ENCODE data around the gene MTMR4. TPM values are rescaled to one million over a fixed set of nuclear protein-coding genes. Genes with fewer than 3 reads are reported as not detected.

MTMR4 gene
- total RNA-seq, 2 experiments from 2014 or later = 47.7 to 48.6 TPM

GRCh38 chr17:58447039-58447975, 67.1 kb downstream of the MTMR4 start:
- no peak overlapping the region for H3K27ac Mint-ChIP-seq
- POLR2A ChIA-PET = interaction anchor here (0.6 to 1.1 kb wide), 4 partner anchors 30 to 842 kb away, joined by 3 to 6 read pairs (median 4); partner anchors contain the start of genes RNF43 and SUPT4H1
- no peaks in the 10 kb centered on the region for H3K27me3 Mint-ChIP-seq (ENCODE audit: low read depth)

GRCh38 chr17:58446086-58446485, 68.4 kb downstream of the MTMR4 start:
- POLR2A ChIA-PET = interaction anchor here (0.9 to 1.1 kb wide), 2 partner anchors 93 to 114 kb away, joined by 4 to 6 read pairs; partner anchors contain the start of gene SUPT4H1
- H3K9me3 Mint-ChIP-seq (ENCODE audit: insufficient read depth) = no peaks in the 10 kb centered on the region
- DNase-seq (no peak), ATAC-seq (no peak)
- no peak overlapping the region for H3K4me3 Mint-ChIP-seq
- H3K27me3 Mint-ChIP-seq (ENCODE audit: low read depth) = no peaks in the 10 kb centered on the region
- no peak overlapping the region for H3K27ac Mint-ChIP-seq
- no peaks in the 10 kb centered on the region for H3K36me3 Mint-ChIP-seq (ENCODE audit: low read depth)
- H3K4me1 Mint-ChIP-seq (ENCODE audit: low read depth) = peaks cover 4% of the 10 kb centered on the region
- CTCF ChIA-PET = interaction anchor here (0.6 to 6.4 kb wide), 5 partner anchors 29 to 160 kb away, joined by 3 to 70 read pairs (median 7); partner anchors contain the start of genes HSF5 and RNF43

More at GRCh38 chr17:58447039-58447975, 67.1 kb downstream of the MTMR4 start:
- Mint-ChIP-seq H3K4me1 (ENCODE audit: low read depth) (peaks cover 4% of the 10 kb centered on the region), H3K9me3 (ENCODE audit: insufficient read depth) (no peaks in the 10 kb centered on the region), H3K36me3 (ENCODE audit: low read depth) (no peaks in the 10 kb centered on the region), H3K4me3 (no peak overlapping the region)
- ATAC-seq = peak; percentile 95
- peak; percentile 84 for DNase-seq
- CTCF ChIA-PET = interaction anchor here (1.0 to 6.4 kb wide), 14 partner anchors 8 to 253 kb away, joined by 3 to 70 read pairs (median 4); partner anchors contain the start of genes HSF5, RNF43 and SUPT4H1

Other genes with a start within 250 kb of the MTMR4 start
- gene MPO, start 233.7 kb downstream of the MTMR4 start, total RNA-seq = not detected
- gene TSPOAP1, start 185.8 kb downstream of the MTMR4 start, total RNA-seq = 10 to 100 TPM; 45.8 to 51.5 TPM
- 10 to 100 TPM; 75.2 to 90.8 TPM for gene SUPT4H1, start 162.4 kb downstream of the MTMR4 start, total RNA-seq
- under 1 TPM in 1 of 2 experiments, not detected in 1; 0.05 TPM for gene RNF43, start 97.1 kb downstream of the MTMR4 start, total RNA-seq
- under 1 TPM; 0.08 to 0.18 TPM for gene HSF5, start 26.2 kb downstream of the MTMR4 start, total RNA-seq
- gene TEX14, start 177.4 kb upstream of the MTMR4 start, total RNA-seq = under 1 TPM; 0.10 to 0.18 TPM
- 10 to 100 TPM; 70.6 to 70.8 TPM for gene RAD51C, start 178.0 kb upstream of the MTMR4 start, total RNA-seq
- gene PPM1E, start 241.2 kb upstream of the MTMR4 start, total RNA-seq = not detected